A673 (cell line): ENCODE results near the gene CCDC30.

Experiments used
- CTCF ChIP-seq: fragments of 300-800, 200-600 bp; sonication (generic); conservative IDR thresholded peaks from 2 replicates; pipeline ENCODE4 v1.5.1; 2017; ENCODE audit warnings: low read depth, mild to moderate bottlenecking, antibody characterized with exemption, low read length, moderate library complexity, mixed read lengths
- EZH2 ChIP-seq: fragments of 200-600 bp; sonication (generic); IDR thresholded peaks from 2 replicates; pipeline ENCODE4 v1.6.1; 2017; ENCODE audit warnings: borderline replicate concordance, low read depth, mild to moderate bottlenecking, mixed read lengths, antibody characterized with exemption, low read length; ENCODE audit not compliant: poor library complexity, severe bottlenecking

- TF ChIP-seq CTCF: no peak
- TF ChIP-seq EZH2: no peak
These were observed 229.4 kb downstream of the CCDC30 start for GRCh38 chr1:42692461-42692860.
